ENCODE results near the gene MLLT10. TPM values are rescaled to one million over a fixed set of nuclear protein-coding genes. Genes with fewer than 3 reads are reported as not detected.

The MLLT10 gene
- total RNA-seq, 1 donor, result 37.6 TPM

- H3K27me3 ChIP-seq (ENCODE audit: insufficient read depth, low read length), result no peaks in the 10 kb centered on the region
- H4K20me1 ChIP-seq (ENCODE audit: insufficient read depth, low read length), result no peaks in the 10 kb centered on the region
- H3K27ac ChIP-seq (ENCODE audit: low read depth, low read length), result no peak overlapping the region
- no peak overlapping the region for H3K4me3 ChIP-seq (ENCODE audit: insufficient read depth, low read length)
- peaks cover 8% of the 10 kb centered on the region for H3K36me3 ChIP-seq (ENCODE audit: insufficient read depth, low read length)
- H3K4me1 ChIP-seq (ENCODE audit: insufficient read depth, low read length), result no peaks in the 10 kb centered on the region
- H2AFZ ChIP-seq (ENCODE audit: low read length), result no peak overlapping the region
- peak; percentile 80 for TF ChIP-seq CTCF (IDR thresholded peaks at IDR 0.05; ENCODE audit: extremely low read depth, low read depth, low read length)
- H3K79me2 ChIP-seq (ENCODE audit: insufficient read depth, low read length), result peaks cover 36% of the 10 kb centered on the region
- H3K9me3 ChIP-seq (ENCODE audit: low read depth, low read length), result no peaks in the 10 kb centered on the region
- DNase-seq (ENCODE audit: insufficient read length, low spot score, missing footprints), result peak; percentile 25
- no peak overlapping the region for H3K4me2 ChIP-seq (ENCODE audit: insufficient read depth, low read length)
Measured at GRCh38 chr10:21675157-21675796, 141.2 kb downstream of the MLLT10 start.

- Histone ChIP-seq H3K4me1 (ENCODE audit: insufficient read depth, low read length) (no peaks in the 10 kb centered on the region), H3K79me2 (ENCODE audit: insufficient read depth, low read length) (peaks cover 28% of the 10 kb centered on the region), H3K4me3 (ENCODE audit: insufficient read depth, low read length) (no peak overlapping the region), H4K20me1 (ENCODE audit: insufficient read depth, low read length) (no peaks in the 10 kb centered on the region), H3K36me3 (ENCODE audit: insufficient read depth, low read length) (peaks cover 8% of the 10 kb centered on the region), H3K4me2 (ENCODE audit: insufficient read depth, low read length) (no peak overlapping the region), H3K27me3 (ENCODE audit: insufficient read depth, low read length) (no peaks in the 10 kb centered on the region), H3K27ac (ENCODE audit: low read depth, low read length) (no peak overlapping the region), H2AFZ (ENCODE audit: low read length) (no peak overlapping the region), H3K9me3 (ENCODE audit: low read depth, low read length) (no peaks in the 10 kb centered on the region)
- DNase-seq (ENCODE audit: insufficient read length, low spot score, missing footprints), result no peak
- TF ChIP-seq CTCF (IDR thresholded peaks at IDR 0.05; ENCODE audit: extremely low read depth, low read depth, low read length), result no peak
Measured at GRCh38 chr10:21677551-21677950, 143.5 kb downstream of the MLLT10 start.

- H3K4me1 ChIP-seq (ENCODE audit: insufficient read depth, low read length), result no peaks in the 10 kb centered on the region
- no peak overlapping the region for H3K4me2 ChIP-seq (ENCODE audit: insufficient read depth, low read length)
- no peak overlapping the region for H3K27ac ChIP-seq (ENCODE audit: low read depth, low read length)
- no peak for DNase-seq (ENCODE audit: insufficient read length, low spot score, missing footprints)
- no peaks in the 10 kb centered on the region for H3K9me3 ChIP-seq (ENCODE audit: low read depth, low read length)
- no peaks in the 10 kb centered on the region for H4K20me1 ChIP-seq (ENCODE audit: insufficient read depth, low read length)
- no peak overlapping the region for H2AFZ ChIP-seq (ENCODE audit: low read length)
- H3K36me3 ChIP-seq (ENCODE audit: insufficient read depth, low read length), result no peaks in the 10 kb centered on the region
- H3K4me3 ChIP-seq (ENCODE audit: insufficient read depth, low read length), result no peak overlapping the region
- peaks cover 22% of the 10 kb centered on the region for H3K79me2 ChIP-seq (ENCODE audit: insufficient read depth, low read length)
- TF ChIP-seq CTCF (IDR thresholded peaks at IDR 0.05; ENCODE audit: extremely low read depth, low read depth, low read length), result no peak
- no peaks in the 10 kb centered on the region for H3K27me3 ChIP-seq (ENCODE audit: insufficient read depth, low read length)
Measured at GRCh38 chr10:21681156-21681555, 147.1 kb downstream of the MLLT10 start.

- peaks cover 7% of the 10 kb centered on the region for H3K4me1 ChIP-seq (ENCODE audit: insufficient read depth, low read length)
Measured at GRCh38 chr10:21687266-21688008, 153.4 kb downstream of the MLLT10 start.

More at GRCh38 chr10:21687266-21688008, 153.4 kb downstream of the MLLT10 start:
- H3K27ac ChIP-seq (ENCODE audit: low read depth, low read length), result no peak overlapping the region
- H3K4me2 ChIP-seq (ENCODE audit: insufficient read depth, low read length), result no peak overlapping the region
- H2AFZ ChIP-seq (ENCODE audit: low read length), result no peak overlapping the region
- DNase-seq (ENCODE audit: insufficient read length, low spot score, missing footprints), result no peak
- H3K27me3 ChIP-seq (ENCODE audit: insufficient read depth, low read length), result no peaks in the 10 kb centered on the region
- H4K20me1 ChIP-seq (ENCODE audit: insufficient read depth, low read length), result peaks cover 3% of the 10 kb centered on the region
- H3K79me2 ChIP-seq (ENCODE audit: insufficient read depth, low read length), result peaks cover 20% of the 10 kb centered on the region
- H3K36me3 ChIP-seq (ENCODE audit: insufficient read depth, low read length), result no peaks in the 10 kb centered on the region
- H3K9me3 ChIP-seq (ENCODE audit: low read depth, low read length), result no peaks in the 10 kb centered on the region
- H3K4me3 ChIP-seq (ENCODE audit: insufficient read depth, low read length), result no peak overlapping the region
- no peak for TF ChIP-seq CTCF (IDR thresholded peaks at IDR 0.05; ENCODE audit: extremely low read depth, low read depth, low read length)

All from osteoblast (primary cell).